Fibroblast of mammary gland (primary cell): ENCODE data around the gene SH3RF3.

Experiments used
- DNase-seq: peaks from one replicate; pipeline ENCODE4 v3.0.0-alpha.2; 2010; ENCODE audit warnings: low read depth
- H3K4me3 ChIP-seq: 2 replicates; pipeline ENCODE4 v1.5.1; 2011; ENCODE audit warnings: low read depth, mild to moderate bottlenecking, low read length, moderate library complexity; ENCODE audit not compliant: control insufficient read depth
- TF ChIP-seq, protein P1 (sequence below): conservative IDR thresholded peaks from 2 replicates; pipeline ENCODE4 v1.5.1; 2011; ENCODE audit warnings: low read depth, low read length, inconsistent platforms; ENCODE audit not compliant: control insufficient read depth, insufficient read depth

SH3RF3 gene

DNA sequence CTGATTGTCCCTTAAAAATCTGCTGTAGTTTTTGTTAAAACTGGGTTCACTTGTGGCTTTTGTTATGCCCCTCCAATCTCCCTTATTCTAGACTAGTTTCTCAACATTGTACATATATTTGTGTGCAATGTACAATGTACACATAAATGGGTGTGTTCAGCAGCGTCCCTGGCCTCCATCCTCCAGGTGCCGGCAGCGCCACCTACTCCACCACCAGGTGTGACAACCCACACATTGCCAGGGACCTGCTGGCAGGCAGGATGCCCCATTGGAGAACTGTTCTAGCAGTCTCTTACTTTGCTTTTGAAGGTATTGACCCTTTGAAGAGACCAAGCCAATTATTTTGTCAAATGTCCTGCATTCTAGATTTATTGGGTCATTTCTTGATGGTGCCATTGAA is 75.4 kb downstream of the SH3RF3 start:
- TF ChIP-seq, protein P1, sequence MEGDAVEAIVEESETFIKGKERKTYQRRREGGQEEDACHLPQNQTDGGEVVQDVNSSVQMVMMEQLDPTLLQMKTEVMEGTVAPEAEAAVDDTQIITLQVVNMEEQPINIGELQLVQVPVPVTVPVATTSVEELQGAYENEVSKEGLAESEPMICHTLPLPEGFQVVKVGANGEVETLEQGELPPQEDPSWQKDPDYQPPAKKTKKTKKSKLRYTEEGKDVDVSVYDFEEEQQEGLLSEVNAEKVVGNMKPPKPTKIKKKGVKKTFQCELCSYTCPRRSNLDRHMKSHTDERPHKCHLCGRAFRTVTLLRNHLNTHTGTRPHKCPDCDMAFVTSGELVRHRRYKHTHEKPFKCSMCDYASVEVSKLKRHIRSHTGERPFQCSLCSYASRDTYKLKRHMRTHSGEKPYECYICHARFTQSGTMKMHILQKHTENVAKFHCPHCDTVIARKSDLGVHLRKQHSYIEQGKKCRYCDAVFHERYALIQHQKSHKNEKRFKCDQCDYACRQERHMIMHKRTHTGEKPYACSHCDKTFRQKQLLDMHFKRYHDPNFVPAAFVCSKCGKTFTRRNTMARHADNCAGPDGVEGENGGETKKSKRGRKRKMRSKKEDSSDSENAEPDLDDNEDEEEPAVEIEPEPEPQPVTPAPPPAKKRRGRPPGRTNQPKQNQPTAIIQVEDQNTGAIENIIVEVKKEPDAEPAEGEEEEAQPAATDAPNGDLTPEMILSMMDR = no peak
- no peak overlapping the region for H3K4me3 ChIP-seq
- no peak for DNase-seq

DNA sequence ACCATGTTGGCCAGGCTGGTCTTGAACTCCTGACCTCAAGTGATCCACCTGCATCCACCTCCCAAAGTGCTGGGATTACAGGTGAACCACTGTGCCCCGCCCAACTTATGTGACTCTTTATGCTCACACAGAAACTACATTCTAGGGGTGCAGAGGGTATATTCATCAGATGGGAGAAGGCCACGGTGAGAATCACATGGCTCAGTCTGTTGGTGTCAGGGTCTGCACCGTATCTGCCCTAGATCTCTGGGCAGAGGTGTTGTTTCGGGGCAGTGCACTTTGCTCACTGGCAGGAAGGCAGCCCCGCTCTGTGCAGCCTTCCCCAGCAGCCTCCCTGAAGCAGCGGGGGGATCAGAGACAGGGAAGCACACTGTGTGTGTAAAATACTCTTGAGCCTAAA is 76.4 kb downstream of the SH3RF3 start:
- H3K4me3 ChIP-seq = no peak overlapping the region
- TF ChIP-seq, protein P1 = no peak
- no peak for DNase-seq

DNA sequence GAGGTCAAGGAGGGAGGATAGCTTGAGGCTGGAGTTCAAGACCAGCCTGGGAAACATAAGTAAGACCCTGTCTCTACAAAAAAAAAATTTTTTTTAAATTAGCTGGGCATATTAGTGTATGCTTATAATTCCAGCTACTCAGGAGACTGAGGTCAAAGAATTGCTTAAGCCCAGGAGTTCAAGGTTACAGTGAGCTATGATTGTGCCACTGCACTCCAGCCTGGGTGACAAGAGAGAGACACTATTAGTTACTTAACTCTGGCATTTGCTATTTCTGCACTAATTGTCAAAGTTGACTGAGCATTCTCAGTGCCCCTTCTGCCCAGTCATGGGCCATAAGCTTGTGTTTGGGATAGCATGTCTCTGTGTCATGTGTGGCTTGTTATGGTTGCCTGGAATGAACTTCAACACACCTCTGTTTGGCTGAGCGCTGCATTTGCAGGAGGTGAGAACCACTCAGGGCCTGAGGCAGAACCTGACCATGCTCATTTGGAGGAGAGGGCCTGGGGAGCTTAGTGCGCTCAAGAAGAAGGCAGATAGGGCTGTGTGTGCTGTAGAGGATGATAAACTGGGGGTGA is 77.7 kb downstream of the SH3RF3 start:
- no peak overlapping the region for H3K4me3 ChIP-seq
- TF ChIP-seq, protein P1 = no peak
- DNase-seq = no peak

DNA sequence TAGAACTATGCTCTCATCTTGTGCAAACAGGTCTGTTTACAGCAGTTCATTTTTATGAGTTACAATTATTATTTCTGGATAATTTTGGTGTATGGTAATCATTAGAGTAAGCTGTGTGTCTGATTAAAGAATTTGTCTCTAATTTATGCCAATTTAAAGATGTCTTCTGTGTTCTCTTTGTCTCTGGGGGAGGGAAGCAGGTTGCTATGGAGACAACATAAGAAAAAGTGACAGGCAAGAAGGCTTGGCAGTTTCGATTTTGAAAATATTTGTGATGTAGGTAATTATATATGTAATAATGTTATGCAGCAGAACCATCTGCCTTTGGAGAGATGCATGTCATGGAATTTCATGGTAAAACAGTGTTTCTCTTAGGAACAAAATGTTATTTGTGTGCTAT is 78.2 kb downstream of the SH3RF3 start:
- no peak for DNase-seq
- TF ChIP-seq, protein P1 = no peak
- H3K4me3 ChIP-seq = no peak overlapping the region

DNA sequence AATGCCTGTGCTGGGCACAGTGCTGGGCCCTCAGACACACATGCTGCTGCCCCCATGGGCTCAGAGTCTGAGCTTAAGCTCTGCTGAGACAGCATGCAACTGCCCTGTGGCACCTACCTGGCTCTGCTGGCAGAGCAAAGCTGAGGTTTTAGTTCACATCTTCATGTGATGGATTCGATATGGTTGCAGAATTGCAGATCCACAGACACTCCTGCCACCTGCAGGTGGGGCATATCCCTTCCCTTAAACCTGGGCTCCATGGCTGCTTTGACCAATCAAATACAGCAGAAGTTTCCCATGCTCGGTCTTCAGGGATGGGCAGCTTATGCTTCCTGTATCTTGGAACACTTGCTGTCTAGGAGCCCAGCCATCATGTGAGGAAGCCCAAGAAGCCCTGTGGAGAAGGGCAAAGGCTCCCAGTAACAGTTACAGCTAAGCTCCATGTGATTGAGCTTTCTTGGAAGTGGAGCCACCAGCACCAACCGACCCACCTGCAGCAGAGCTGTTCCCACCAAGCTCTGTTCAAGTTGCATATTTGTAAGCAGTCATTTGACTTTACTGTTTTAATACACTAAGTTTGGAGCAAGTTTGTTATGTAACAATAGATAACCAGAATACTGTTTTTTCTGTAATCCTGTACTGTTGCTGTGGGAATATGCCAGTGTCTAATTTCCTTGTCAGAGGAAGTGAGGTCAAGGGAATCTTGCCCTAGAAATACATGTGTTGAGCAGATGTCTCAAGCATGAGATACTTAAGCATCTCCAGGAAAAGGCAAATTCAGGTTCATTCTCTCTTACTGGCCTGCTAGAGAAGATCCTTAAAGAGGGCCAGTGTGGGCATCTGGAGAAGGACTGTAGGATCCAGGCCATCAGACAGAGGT is 79.3 kb downstream of the SH3RF3 start:
- H3K4me3 ChIP-seq = no peak overlapping the region
- peak; percentile 88 for DNase-seq
- TF ChIP-seq, protein P1 = peak; percentile 8

DNA sequence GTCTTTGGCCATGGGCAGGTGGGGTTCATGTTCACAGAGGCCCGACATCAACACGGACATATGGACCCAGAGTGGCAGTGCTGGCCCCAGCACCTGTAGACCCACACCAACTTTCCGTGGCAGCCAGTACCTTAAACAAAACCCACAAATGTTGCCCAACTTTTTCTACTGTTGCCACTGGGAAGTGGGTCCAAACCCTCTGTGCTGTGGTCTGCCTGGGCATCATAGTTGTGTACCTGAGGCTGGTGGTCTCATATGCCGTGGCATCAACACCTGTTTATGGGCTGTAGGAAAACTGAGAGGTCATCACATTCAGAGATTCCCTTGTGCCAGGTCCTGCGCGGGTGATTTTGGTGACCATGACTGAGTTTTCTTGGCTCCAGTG is 79.9 kb downstream of the SH3RF3 start:
- TF ChIP-seq, protein P1 = no peak
- H3K4me3 ChIP-seq = no peak overlapping the region
- no peak for DNase-seq
